HS-27A (cell line): ENCODE data around the gene GRIK4.

ENCODE experiments used
- DNase-seq: peaks from one replicate; pipeline ENCODE4 v3.0.0-alpha.2; 2012; ENCODE audit warnings: low read depth, missing footprints

The GRIK4 gene

DNA sequence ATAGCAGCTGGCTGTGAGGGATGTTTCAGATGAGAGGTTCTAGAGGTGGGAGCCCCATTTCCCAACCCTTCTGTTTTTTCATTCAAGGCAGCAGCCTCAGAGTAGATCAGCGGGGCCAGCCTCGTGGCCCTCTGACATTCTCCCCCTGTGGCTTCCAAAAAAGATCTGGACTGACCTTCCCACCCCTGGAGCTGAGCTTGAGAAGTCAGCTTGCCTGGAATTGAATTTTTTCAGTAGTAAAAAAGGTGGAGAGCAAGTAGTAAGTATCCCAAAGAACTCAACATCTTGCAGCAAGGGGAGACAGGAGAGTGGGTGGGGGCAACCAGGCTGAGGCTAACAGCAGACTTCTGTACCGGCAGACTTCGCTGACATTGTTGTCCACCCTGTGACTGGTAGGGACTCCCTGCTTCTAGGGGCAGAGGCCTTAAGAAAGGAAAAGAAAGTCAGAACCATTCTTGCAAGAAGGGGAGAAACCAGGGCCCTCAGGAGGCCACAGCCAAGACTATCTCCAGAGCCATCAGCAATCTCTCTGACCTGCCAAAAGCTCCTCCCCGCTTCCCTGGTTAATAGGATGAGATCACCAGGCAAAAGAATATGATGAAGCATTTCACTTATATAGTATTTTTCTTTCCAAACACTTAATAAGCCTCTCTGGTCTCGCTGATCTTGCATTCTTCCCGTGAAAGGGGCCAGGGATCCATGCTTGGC, 2.0 kb upstream of the GRIK4 start:
- DNase-seq = no peak

DNA sequence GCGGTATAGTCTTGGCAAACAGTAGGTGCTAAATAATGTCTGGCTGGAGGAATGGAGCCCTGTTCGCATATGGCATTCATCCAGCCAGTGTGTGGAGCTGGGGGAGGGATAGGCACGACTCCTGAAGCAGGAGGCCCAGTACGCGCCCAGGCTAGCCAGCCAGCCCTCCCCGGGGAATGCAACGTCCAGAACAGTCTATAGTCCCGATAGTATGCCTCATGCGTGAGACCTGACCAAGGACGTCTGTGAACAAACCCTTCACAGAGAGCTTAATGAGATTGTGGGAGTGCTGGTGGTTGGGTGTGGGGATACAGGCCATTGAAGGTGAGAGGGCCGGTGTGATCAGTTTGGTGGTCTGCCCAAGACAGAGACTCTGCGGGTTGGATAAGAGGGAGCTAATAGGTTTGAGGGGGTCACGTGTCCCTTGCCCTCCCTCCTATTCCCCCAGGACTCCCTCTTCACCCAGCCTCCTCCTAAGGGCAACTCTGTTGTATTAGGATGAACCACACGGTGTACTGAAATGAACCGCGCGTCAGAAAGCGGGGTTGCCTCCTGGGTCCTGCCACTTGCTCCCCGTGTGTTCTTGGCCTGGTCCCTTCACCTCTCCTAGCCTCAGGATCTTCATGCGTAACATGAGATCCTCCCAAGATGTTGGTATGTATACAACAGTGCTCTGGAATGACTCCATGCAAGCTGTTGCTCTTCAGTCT, 987 bp upstream of the GRIK4 start:
- DNase-seq = no peak

DNA sequence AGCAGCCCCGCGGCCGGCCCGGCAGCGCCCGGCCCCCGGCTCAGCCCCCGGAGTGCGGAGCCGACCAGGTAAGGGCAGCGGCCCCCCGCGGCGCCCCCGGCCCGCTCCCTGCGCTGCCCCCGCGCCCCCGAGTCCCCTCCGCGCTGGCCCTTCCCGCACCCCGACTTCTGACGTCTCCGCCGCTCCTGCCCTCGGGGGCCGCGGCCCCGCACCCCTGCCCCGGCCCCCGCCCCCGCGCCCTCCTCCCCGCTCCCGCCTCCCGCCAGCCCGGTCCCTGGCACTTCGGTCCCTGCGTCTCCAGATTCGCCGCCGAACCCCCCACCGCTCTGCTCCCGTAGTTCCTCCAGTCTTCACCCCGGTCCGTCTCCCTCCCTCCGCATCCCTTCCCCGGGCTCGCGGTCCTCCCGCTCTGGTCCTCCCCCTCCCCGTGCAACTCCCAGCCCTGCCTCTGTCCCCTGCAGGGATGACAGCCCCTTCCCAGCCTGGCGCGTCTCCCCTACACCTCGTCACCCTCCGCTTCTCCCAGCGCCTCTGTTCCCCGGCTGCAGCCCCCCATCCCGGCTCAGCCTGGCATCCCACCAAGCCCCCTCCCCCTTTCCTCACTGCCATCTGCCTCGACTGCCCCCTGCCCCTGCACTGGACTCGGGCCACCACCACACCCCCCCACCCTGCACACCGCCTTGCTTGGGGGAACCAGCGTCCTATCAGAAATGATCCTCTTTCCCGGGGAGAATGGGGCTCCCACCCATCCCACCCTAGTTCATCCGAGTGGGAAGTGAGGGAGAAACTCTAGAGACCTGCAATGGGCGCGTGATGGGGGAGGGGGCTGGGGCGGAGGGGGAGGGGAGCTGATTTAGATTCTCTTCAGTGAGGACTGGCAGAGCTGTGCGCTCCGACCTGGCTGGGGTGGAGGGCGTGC, 531 bp downstream of the GRIK4 start:
- DNase-seq = no peak

DNA sequence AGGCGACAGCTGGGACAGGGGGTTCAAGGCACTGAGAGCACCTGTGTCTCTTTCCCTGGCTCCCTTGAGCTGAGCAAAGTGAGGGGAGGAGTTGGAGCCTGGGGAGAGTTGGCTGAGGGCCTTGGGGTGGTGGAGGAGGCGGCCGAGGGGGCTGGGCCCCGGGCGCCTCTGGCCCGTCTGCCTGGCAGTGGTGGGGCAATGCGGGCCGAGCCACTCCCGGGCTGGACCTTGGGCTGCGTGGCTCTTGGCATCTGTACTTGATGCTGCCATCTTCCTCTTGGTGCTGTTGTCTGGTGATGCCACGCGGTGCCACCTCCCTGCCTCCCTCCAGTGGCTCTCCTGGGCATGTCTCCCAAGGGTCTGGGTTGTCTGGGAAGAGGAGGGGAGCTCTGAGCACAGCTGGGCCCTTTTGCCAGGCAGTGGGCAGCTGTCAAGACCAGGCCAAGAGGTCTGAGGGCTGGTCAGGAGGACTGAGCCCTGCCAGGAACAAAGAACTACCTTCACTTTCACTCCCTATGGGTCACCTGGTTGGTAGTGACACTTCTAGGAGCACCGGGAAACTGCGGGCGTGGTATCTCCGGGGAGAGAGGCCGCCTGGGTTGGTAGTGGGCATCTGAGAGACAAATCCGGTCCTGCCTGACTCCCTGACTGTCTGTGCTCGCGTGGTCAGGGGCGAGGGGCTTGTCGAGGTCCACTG, 1.3 kb downstream of the GRIK4 start:
- DNase-seq = no peak

DNA sequence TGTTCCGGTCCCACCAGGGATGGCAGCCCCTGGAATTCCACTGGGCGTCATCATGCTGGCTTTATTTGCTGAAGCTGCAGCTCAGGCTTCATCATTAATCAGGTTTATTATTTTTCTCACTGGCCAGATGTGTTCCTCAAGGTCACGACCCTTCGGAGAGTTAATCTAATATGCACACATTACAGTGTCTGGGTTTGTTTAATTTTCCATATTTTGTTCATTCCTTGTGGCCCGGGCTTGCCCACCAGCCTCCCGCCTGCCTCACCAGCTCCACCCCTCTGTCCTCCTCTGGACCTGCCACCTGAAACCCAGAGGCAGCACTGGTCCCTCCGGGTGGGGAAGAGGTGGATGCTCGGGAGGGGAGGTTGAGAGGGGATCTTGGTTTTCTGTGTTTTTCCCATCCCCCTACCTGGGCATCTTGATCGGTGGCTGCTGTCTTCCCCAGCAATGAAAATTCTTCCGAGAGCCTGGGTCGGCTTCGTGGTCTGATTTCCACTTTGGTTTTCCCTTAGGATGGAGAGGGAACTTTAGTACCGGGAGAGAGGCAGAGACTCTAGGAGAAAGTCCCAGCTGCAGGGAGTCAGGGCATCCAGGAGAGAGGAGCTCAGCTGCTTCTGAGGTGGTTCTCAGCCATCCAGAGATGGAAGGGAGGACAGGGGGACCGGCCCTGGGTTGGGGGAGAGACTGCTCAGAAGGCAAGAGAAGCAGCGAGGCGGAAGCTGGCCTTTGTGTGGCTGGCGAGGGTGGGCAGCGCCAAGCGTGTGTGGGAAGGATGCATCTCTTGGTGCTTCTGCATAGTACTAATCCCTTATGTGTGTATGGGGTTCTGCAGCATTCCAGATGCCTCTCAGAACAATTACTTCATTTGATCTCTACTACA, 2.1 kb downstream of the GRIK4 start:
- DNase-seq = no peak

DNA sequence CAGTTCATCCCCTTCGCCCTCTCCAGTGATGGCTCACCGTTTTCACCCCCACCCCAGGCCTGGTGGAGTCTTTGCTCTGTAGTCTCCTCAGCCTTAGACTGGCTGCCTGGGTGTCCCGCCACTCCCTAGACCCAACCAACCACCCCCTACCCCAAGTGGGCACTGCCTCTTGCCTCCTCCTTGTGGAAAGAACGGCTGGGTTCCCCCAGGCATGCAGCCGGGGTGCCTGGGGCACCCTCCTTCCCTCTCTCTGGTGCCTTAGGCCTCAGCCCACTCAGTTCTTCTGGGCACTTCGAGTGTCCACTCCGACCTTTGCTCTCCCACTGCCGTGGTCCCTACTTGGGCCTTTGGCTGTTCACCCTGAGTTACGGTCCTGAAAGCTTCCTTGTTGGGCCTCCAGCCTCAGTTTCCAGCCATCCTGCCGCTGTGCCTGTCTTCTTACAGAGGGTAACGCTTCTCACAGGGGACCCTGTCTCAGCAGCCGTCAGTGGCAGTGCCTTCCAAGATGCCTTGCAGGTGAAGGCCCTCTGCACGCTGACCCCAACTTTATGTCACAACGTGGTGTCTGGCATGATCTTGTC, 3.1 kb downstream of the GRIK4 start:
- no peak for DNase-seq

DNA sequence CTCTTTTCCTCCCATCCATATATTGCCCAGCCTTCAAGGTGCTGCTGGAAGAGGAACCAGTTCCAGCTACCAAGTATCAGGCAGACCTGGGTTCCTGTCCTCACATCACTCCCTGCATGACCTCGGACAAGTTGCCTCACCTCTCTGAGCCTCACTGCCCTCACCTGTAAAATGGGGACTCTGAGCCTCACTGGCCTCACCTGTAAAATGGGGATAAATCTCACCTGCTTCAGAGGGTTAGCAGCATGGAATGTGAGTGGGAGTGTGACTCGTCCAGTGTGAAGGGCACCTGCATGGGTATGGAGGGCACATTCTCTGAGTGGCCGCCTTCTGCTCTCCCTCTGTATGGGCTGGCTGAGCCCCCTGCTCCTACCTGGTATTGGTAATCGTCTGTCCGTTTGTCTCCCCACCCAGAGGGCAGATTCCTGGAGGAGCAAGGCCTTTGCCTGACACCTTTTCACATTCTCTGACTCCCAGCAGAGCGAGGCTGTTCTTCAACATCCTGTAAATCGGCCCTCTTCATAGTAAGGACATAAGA, 3.7 kb downstream of the GRIK4 start:
- DNase-seq = no peak

DNA sequence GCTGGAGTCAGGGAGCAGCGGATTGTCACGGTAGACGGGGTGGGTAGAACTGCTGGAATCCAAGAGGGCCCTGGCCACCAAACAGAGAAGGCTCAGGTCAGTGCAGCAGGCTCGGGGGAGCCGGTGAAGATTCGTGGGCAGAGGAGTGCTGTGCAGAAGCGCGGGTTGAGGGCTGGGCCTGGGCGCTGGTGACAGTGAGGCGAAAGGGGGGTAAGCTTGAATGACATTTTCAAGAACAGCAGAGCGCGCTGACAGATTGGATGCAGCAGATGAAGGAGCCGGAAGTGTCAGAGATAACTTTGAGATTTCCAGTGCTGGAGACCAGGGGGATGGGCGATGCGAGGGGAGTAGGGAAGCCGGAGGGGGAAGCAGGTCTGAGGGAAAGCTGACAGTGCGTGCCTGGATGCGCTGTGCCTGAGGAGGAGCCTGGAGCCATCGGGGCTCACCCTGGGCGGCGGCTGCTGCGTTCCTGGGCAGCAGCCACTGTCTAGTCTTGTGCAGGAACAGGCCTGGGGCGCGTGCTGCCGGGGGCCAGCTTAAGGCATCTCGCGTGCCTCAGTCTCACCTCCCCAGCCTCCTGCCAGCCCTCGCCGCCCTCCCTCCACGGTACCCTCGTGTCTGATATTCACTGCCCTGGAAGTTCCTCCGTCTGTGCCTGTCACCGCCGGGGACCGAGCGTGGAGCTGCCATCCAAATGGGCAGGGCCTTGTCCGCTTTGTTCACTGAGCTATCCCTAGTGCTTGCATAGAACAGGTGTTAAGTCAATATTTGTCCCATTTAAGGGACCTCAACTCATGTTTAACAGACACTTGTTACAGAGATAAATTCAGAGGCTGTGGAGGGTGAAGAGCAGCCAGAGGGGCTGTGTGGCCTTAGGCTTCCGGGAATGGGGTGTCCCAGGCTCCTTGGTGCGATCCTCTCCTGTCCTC, 5.2 kb downstream of the GRIK4 start:
- no peak for DNase-seq

DNA sequence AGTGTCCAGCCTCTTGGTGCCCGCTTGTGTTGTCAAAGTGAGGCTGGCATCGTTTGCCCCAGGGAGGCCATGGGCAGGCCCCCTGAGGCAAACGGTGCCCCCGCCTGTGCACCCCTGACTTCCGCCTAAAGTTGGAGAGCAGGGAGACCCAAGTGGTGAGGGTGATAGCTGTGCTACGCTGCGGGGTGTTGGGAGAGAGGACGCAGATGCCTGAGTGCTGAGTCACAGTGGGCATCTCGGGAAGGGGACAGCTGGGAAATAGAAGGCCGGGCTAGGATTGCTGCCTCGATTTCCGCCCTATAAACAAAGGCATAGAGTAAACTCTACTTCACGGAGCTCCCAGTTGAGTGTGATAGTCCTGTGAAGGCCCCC, 5.8 kb downstream of the GRIK4 start:
- DNase-seq = no peak

DNA sequence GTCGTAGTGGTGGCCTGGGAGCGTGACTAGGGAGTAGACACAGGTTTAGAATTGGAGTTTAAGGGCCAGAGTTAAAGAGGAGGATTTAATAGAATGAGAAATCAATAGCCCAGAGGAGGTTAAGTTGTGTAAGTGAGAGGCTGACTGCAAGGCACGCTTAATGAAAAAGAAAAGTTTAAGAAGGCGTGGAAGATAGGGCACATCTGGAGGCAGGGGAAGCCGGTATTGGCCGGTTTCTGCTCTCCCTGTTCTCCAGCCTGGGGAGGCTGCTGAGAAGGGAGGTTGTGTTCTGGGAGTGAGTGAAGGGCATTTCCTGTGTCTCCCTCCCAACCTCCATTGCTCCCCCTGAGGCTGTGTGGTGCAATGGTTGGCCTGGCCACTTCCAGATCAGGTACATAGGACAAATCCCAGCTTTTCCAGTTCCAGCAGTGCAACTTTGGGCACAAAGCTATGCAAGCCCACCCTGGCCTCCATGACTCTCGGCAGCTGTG, 6.3 kb downstream of the GRIK4 start:
- DNase-seq = no peak

DNA sequence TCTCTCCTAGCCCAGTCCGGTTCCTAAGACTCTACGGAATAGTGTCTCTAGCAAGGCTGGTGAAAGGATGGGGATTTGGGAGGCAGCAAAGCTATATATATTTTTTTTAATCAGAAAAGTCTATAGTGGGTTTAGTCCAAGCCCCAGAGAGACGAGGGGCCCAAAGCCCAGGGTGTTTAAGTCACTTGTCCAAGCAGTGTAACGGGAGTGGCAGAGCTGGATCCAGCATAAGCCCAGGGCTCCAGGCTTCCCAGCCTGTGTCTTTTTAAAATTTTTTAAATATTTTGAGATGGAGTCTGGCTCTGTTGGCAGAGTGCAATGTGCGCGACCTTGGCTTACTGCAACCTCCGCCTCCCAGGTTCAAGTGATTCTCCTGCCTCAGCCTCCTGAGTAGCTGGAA, 6.8 kb downstream of the GRIK4 start:
- no peak for DNase-seq

DNA sequence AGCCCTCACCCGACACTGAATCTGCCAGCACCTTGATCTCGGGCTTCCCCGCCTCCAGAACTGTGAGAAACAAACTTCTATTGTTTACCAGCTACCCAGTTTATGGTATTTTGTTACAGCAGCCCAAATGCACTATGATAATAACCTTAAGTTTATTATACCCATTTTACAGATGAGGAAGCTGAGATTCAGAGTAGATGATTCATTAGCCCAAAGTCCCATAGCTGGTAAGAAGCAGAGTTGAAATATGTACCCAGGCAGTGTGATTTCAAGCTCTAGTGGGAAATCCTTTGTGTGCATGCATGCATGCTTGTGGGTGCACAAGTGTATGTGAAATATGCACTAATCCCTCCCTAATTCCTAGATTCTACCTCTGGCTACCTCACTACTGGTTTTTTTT, 7.9 kb downstream of the GRIK4 start:
- no peak for DNase-seq

DNA sequence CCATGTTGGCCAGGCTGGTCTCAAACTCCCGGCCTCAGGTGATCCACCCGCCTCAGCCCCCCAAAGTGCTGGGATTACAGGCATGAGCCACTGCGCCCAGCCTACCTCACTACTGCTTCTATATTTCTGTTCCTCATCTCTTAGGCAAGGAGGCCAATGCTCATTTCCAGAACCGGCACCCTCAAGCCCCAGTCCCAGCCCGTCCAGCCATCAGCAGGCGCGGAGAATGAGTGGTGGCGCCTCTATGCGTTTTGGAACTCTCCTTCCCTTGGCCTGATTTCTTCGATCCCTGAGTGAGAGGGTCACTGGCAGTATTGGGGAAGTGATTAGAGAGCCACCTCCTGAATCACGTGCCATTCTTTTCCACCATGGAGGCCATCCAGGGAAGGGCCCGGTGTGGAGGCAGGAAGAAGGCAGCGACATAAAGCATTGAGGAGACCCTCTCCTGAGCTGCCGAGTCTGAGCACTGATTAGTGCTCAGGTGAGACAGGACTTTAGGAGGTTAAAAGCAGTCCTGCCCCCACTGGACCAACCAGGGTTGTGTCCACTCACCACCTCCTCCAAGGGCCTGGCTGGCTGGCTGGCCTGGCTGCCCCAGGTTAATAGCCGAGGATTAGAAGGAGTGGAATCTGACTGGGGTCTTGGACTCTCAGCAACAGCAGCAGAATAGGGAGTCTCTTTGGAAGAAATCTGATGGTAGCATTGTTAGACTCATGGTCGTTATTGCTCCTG, 8.7 kb downstream of the GRIK4 start:
- DNase-seq = no peak

DNA sequence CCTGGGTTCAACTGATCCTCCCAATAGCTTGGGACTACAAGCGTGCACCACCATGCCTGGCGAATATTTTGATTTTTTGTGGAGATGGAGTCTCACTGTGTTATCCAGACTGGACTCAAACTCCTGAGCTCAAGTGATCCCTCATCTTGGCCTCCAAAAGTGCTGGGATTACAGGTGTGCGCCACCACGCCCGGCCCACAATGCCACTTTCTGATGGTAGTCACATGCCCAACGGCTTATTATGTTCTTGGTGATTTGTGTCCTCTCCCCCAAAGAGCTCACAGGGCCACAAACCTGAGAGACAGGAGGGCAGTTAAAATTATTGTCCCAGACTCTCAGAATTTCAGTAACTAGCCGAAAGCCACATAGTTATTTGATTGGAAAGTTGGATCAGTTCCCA, 9.6 kb downstream of the GRIK4 start:
- no peak for DNase-seq

DNA sequence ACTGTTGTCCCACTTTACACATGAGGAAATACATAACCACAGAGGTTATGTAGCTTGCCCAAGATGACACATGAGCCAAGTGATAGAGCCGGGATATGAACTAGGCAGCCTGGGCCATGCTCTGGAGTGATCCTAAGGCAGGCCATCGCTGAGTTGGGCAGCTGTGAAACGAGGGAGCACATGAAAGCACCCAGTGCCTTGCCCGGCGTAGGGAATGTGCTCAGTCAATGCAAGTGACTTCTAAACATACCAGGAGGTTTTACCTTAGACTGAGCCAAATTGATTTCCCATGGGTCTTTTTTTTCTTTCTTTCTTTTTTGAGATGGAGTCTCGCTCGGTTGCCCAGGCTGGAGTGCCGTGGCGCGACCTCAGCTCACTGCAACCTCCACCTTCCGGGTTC, 10.5 kb downstream of the GRIK4 start:
- no peak for DNase-seq

DNA sequence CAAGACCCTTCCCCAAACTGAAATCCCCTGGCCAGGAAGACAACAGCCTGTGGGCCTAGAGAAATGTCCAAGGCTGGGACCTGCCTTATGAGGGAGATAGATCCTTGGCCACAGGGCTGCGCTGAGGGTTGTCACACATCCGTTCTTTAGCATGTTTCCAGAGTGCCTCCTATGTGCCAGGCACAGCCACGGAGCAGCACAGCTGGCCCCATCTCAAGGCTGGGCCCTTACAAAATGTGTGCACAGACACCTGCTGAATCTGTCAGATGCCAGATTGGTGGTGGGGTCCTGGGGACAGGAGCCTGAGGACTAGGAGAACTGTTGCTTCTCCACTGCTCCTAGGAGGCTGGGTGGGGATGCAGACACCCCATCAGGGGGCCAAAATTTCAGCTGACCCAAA, 11.2 kb downstream of the GRIK4 start:
- no peak for DNase-seq

DNA sequence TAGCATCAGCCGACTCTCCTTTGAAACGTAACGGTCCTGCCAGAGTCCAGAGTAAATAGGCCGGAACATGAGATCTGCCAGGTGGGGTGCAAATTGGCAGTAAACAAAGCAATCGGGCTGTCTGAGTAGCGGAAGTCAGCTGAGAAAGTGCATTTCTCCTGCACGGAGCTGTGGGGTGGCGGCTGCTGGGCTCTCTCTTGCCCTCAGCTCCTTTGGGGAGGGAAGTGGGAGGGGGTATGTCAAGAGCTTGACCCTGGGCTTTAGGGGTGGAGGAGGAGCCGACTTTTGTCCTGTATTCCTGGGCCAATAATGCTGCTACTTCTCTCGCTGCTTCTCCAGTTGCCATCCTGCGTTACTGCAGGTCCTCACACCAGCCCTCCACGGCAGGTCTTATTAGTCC, 11.6 kb downstream of the GRIK4 start:
- DNase-seq = no peak

DNA sequence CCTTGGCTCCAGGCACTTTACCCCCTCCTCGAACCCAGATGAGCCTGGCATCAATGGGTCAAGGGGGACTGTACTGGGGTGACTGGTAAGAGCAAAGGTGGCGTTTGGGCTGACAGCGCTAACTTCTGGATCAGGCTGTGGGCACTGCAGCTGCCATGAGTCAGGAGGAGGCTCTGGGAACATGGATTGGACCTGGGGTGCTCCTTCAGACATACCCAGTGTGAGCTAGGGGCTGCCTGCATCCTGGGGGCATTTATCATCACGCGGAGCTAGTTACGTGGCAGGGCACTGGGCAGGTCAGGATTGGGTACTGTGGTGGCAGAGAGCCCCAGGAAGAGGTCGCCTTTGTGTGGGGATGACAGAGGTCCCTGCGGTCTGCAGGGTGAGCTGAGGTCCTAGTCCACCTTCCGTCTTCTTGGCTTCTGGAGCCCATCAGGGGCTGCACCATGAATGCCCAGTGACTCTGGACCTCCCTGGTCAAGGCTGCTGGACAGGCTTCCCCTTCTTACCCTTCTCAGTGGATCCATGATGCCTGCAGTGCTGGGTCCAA, 13.1 kb downstream of the GRIK4 start:
- DNase-seq = no peak
